GM18498 (cell line): Measurements from ENCODE around the gene REXO1.
"Not testable (repeated sequence)": the region's sequence is repeated elsewhere in the genome, so short reads cannot be mapped to it uniquely, and the experiment has no call there.

Experiments
- ATAC-seq: cut with Tn5 transposase; IDR thresholded peaks from one replicate; pipeline ENCODE4 v1.9.1; 2021; ENCODE audit warnings: mild to moderate bottlenecking, moderate library complexity; ENCODE audit not compliant: unreplicated experiment

The REXO1 gene

GRCh38 chr19:1848399-1849131, at the start of gene REXO1:
REXO1 (minus strand) TSS chr19:1848483; CDS start chr19:1848358, 125 bp downstream.
- ATAC-seq = peak; percentile 71

GRCh38 chr19:1896508-1896907, 48.2 kb upstream of the REXO1 start:
- ATAC-seq = no peak

- no peak for ATAC-seq
Observed at GRCh38 chr19:1893791-1894190, 45.5 kb upstream of the REXO1 start.

GRCh38 chr19:1889907-1890306, 41.6 kb upstream of the REXO1 start:
- no peak for ATAC-seq

GRCh38 chr19:1888385-1888784, 40.1 kb upstream of the REXO1 start:
- ATAC-seq = no peak

GRCh38 chr19:1886360-1886759, 38.1 kb upstream of the REXO1 start:
- not testable (repeated sequence) for ATAC-seq

GRCh38 chr19:1885398-1886119, 37.3 kb upstream of the REXO1 start, which contains the start of gene ABHD17A:
ABHD17A (minus strand) TSS chr19:1885496; CDS start chr19:1881566, 3,930 bp downstream.
- peak; percentile 86 for ATAC-seq

GRCh38 chr19:1884719-1885334, 36.5 kb upstream of the REXO1 start:
- peak; percentile 21 for ATAC-seq

- ATAC-seq = no peak
Observed at GRCh38 chr19:1884291-1884718, 36.0 kb upstream of the REXO1 start.

- no peak for ATAC-seq
Observed at GRCh38 chr19:1883784-1884183, 35.5 kb upstream of the REXO1 start.

- ATAC-seq = no peak
Observed at GRCh38 chr19:1882786-1883692, 34.8 kb upstream of the REXO1 start.

- no peak for ATAC-seq
Observed at GRCh38 chr19:1882089-1882785, 34.0 kb upstream of the REXO1 start.

GRCh38 chr19:1881393-1882088, 33.3 kb upstream of the REXO1 start:
- not testable (repeated sequence) for ATAC-seq

GRCh38 chr19:1880611-1881392, 32.5 kb upstream of the REXO1 start:
- no peak for ATAC-seq

GRCh38 chr19:1879982-1880381, 31.7 kb upstream of the REXO1 start:
- not testable (repeated sequence) for ATAC-seq

- ATAC-seq = not testable (repeated sequence)
Observed at GRCh38 chr19:1878583-1878982, 30.3 kb upstream of the REXO1 start.

GRCh38 chr19:1877280-1877660, 29.0 kb upstream of the REXO1 start:
- not testable (repeated sequence) for ATAC-seq

GRCh38 chr19:1876496-1877279, 28.4 kb upstream of the REXO1 start:
- peak; percentile 10 for ATAC-seq
